Mammary microvascular endothelial cell (primary cell): ENCODE data around the gene CMTM4. TPM values are rescaled to one million over a fixed set of nuclear protein-coding genes. Genes with fewer than 3 reads are reported as not detected.

Source experiments
- total RNA-seq: library from RNA; depleted of rRNA; stranded (reverse); fragments of >200 nt; gene quantifications from 2 replicates; pipeline ENCODE4 v1.2.3, GENCODE V29; 2015

The CMTM4 gene
- total RNA-seq = 2.1 and 3.4 TPM in 2 replicates

DNA sequence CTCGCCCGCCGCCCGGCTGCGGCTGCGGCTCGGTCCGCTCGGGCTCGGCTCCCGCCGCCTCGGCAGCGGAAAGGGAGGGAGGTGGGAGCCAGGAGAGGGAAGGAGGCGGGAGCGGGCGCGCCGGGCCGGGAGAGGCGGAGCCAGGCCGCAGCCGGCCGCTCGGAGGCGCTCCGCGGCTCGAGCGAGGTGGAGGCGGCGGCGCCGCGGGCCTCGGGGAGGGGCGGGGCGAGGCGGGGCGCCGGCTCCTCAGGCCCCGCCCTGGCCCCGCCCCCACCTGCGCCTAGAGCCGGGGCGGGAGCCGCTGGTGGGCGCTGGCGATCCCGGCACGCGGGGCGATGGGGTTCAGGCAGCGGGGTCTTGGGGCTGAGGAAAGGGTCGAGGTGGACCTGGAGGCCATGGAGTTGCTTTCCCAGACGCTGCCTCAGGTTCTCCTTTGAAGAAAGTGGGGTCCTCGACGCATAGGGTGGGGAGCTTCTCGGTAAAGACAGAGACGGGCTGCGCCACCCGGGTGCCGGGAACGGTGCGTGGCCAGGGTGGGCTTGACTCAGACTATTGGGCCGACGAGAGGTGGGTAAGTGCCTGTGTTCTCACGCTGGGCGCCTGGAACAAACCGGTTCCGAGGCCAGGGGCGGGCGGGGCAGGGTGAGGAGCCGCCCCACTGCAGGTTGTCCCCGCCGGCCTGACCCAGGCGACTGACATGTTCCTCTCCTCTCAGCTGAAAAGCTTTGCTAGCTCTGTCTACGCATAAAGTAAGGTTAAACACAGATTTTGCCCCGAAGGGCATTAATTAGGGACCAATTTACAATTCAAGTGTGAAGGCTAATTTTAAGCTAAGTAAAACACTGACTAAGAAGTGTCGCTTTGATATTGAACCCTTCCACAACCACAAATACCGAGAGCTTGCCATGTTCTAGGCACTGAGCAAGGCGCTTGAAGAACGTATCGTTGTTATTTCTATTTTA is at the start of gene CMTM4:
Gene CMTM4, minus strand, starts transcription at position 75 of the 962 bp plus-strand sequence. CDS start 218 bp downstream, outside the sequence.

DNA sequence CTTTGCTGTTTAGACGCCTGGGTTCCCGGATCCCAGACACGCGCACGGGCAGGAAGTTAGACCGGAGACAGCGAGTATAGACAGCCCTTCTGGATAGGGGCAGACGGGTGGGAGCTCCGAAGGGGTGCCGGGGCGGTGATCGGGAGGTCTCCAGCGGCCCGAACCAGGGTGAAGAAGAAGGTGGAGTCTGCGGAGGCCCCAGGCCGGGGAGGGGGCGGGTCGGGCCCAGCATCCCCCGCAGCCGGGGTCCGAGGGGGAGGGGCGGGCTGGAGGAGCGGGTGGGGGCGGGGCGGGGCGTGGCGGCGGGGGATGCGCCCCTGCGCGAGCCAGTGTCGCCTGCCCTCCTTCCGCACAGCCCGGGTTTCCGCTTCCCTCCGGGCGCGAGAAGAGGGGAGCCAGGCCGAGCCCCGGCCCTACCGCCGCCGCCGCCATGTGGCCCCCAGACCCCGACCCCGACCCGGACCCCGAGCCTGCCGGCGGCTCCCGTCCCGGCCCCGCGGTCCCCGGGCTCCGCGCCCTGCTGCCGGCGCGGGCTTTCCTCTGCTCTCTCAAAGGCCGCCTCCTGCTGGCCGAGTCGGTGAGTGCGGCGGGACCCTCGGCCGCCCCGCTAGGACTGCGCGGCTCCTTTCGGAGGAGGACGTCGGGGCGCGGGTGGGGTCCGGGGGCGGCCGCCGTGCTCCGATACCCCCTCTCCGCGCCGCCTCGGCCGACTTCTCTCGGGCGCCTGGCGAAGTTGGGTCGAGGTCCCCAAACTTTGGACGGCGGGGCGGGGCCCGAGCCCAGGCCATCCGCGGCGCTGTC is 92.0 kb downstream of the CMTM4 start, which contains the start of gene CMTM3:
Gene CMTM3, plus strand, starts transcription at position 329 of the 801 bp plus-strand sequence. Its CDS starts 102 bp downstream, at position 431.

DNA sequence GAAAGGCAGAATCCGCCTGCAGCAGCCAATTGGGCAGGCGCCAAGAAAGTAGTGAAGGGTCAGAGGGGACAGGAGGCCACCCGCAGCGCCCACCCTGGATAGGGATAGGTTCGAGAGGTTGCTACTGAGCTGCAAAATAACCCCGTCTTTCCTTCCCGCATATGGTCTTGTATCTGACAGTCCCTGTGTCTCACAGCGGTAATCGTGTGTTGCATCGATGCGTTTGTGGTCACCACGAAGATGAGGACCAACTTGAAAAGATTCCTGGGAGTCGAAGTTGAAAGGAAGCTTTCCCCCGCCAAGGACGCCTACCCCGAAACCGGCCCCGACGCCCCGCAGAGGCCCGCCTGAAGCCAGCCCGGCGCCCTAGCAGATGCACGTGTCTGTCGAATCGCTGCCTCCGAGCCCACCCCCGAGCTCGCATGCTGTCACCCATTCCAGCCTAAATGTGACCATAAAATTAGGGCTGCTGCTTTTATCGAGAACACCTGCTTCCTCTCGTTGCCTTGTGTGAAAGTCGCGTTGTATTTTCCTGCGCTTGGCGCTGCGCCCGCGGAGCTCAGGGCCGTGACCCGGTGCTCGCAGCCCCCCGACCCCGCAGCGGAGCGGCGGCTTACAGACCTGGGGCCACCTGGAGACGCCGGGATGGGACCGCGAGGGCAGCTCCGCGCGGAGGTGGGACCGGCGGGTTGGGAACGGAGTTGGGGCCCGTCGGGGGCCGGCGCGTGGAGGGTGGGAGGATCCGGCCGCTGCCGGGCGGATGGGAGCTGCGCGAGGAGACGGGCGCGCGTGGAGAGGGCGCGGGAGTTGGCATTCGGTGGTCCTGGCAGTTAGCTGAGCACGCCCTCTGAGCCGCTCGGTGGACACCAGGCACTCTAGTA is 117.7 kb downstream of the CMTM4 start, which contains the start of gene CMTM2:
Gene CMTM2, plus strand, starts transcription at position 813 of the 881 bp plus-strand sequence. CDS start 145 bp downstream, outside the sequence.

DNA sequence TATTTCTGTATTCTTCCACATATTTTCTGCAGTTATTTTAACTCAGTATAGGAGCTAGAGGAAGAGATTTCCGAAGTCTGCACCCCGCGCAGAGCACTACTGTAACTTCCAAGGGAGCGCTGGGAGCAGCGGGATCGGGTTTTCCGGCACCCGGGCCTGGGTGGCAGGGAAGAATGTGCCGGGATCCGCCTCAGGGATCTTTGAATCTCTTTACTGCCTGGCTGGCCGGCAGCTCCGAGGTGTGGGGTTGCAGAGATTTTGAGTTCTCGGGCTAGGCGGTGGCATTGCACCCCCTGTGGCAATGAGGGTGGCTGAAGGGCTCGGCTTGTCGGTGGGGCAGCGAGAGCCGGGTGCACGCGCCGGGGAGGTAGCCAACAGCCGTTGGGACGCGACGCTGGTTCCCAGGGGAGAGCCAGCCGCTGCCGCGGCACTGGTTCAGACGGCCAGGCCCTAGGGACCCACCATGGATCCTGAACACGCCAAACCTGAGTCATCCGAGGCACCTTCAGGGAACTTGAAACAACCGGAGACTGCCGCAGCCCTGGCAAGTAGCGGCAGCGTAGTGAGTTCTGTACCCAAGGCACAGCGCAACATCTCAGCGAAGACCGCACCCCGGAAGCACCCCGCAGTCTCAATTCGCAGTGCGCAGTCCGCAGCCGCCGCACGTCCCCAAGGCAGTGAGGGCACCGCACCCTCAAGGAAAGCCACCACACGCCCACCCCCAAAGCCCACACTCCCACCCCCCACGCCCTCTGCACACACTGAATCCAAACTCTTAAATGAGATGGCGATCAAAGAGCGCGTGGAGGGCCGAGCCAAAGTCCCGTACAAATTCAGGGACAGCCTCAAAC is 130.3 kb downstream of the CMTM4 start, which contains the start of gene CMTM1:
Gene CMTM1, plus strand, starts transcription at position 389 of the 851 bp plus-strand sequence. Its CDS starts 75 bp downstream, at position 464.

Other genes with a start within 250 kb of the CMTM4 start
- gene TK2, start 146.6 kb downstream of the CMTM4 start, total RNA-seq = 22.4 and 23.6 TPM in 2 replicates
- 95.9 and 144 TPM in 2 replicates for gene CKLF, start 144.2 kb downstream of the CMTM4 start, total RNA-seq
- 1.9 and 4.0 TPM in 2 replicates for gene CMTM1, start 130.3 kb downstream of the CMTM4 start, total RNA-seq
- gene CMTM2, start 117.3 kb downstream of the CMTM4 start, total RNA-seq = not detected in 2 replicates
- 48.8 and 65.7 TPM in 2 replicates for gene CMTM3, start 92.0 kb downstream of the CMTM4 start, total RNA-seq
- 64.4 and 68.7 TPM in 2 replicates for gene DYNC1LI2, start 54.9 kb upstream of the CMTM4 start, total RNA-seq
- gene TERB1, start 104.8 kb upstream of the CMTM4 start, total RNA-seq = not detected in 2 replicates
- gene NAE1, start 134.2 kb upstream of the CMTM4 start, total RNA-seq = 67.7 and 77.1 TPM in 2 replicates
- not detected in 2 replicates for gene CA7, start 147.7 kb upstream of the CMTM4 start, total RNA-seq
- gene PDP2, start 183.8 kb upstream of the CMTM4 start, total RNA-seq = 2.4 TPM in 2 replicates
- gene CDH16, start 222.1 kb upstream of the CMTM4 start, total RNA-seq = not detected in 2 replicates
- 2.3 and 2.4 TPM in 2 replicates for gene RRAD, start 228.8 kb upstream of the CMTM4 start, total RNA-seq
- 105 and 128 TPM in 2 replicates for gene CIAO2B, start 237.7 kb upstream of the CMTM4 start, total RNA-seq
- gene CES2, start 238.8 kb upstream of the CMTM4 start, total RNA-seq = 18.2 and 24.2 TPM in 2 replicates